Hepatocyte (in vitro differentiated cells): Measurements from ENCODE around the gene PPM1H.

Source experiments
- EZH2phosphoT487 ChIP-seq: fragments of 200-600 bp; sonication (generic); IDR thresholded peaks from one replicate; pipeline ENCODE4 v1.6.1; 2018; ENCODE audit warnings: antibody characterized with exemption, mild to moderate bottlenecking, low read depth, moderate library complexity; ENCODE audit not compliant: unreplicated experiment, severe bottlenecking
- TF ChIP-seq, protein P1 (sequence below): fragments of 200-600 bp; sonication (generic); IDR thresholded peaks from 2 replicates; pipeline ENCODE4 v1.5.1; 2016; ENCODE audit warnings: antibody characterized with exemption, mild to moderate bottlenecking; ENCODE audit not compliant: poor library complexity

- TF ChIP-seq, protein P1, sequence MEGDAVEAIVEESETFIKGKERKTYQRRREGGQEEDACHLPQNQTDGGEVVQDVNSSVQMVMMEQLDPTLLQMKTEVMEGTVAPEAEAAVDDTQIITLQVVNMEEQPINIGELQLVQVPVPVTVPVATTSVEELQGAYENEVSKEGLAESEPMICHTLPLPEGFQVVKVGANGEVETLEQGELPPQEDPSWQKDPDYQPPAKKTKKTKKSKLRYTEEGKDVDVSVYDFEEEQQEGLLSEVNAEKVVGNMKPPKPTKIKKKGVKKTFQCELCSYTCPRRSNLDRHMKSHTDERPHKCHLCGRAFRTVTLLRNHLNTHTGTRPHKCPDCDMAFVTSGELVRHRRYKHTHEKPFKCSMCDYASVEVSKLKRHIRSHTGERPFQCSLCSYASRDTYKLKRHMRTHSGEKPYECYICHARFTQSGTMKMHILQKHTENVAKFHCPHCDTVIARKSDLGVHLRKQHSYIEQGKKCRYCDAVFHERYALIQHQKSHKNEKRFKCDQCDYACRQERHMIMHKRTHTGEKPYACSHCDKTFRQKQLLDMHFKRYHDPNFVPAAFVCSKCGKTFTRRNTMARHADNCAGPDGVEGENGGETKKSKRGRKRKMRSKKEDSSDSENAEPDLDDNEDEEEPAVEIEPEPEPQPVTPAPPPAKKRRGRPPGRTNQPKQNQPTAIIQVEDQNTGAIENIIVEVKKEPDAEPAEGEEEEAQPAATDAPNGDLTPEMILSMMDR: no peak
- no peak for TF ChIP-seq EZH2phosphoT487
Observed at GRCh38 chr12:62955678-62956077, 20.7 kb upstream of the PPM1H start.
